ENCODE results near the gene GPC3.
"Not testable (repeated sequence)": the region's sequence is repeated elsewhere in the genome, so short reads cannot be mapped to it uniquely, and the experiment has no call there.

GPC3 gene

GRCh38 chrX:133646719-133647116 lies 338.7 kb downstream of the GPC3 start:
- no peak for DNase-seq (ENCODE audit: low read depth)

GRCh38 chrX:133645977-133646718 lies 339.2 kb downstream of the GPC3 start:
- DNase-seq (ENCODE audit: low read depth) = no peak

- DNase-seq (ENCODE audit: low read depth) = no peak
Measured at GRCh38 chrX:133645256-133645655, 340.1 kb downstream of the GPC3 start.

- DNase-seq (ENCODE audit: low read depth) = no peak
Measured at GRCh38 chrX:133640161-133641015, 345.0 kb downstream of the GPC3 start.

- no peak for DNase-seq (ENCODE audit: low read depth)
Measured at GRCh38 chrX:133639726-133640125, 345.7 kb downstream of the GPC3 start.

- DNase-seq (ENCODE audit: low read depth) = no peak
Measured at GRCh38 chrX:133638285-133638684, 347.1 kb downstream of the GPC3 start.

GRCh38 chrX:133637765-133638164 lies 347.6 kb downstream of the GPC3 start:
- no peak for DNase-seq (ENCODE audit: low read depth)

- DNase-seq (ENCODE audit: low read depth) = no peak
Measured at GRCh38 chrX:133636009-133636408, 349.4 kb downstream of the GPC3 start.

GRCh38 chrX:133634416-133634815 lies 351.0 kb downstream of the GPC3 start:
- no peak for DNase-seq (ENCODE audit: low read depth)

- DNase-seq (ENCODE audit: low read depth) = no peak
Measured at GRCh38 chrX:133633950-133634349, 351.4 kb downstream of the GPC3 start.

GRCh38 chrX:133633162-133633561 lies 352.2 kb downstream of the GPC3 start:
- no peak for DNase-seq (ENCODE audit: low read depth)

- no peak for DNase-seq (ENCODE audit: low read depth)
Measured at GRCh38 chrX:133630362-133630761, 355.0 kb downstream of the GPC3 start.

GRCh38 chrX:133627673-133628072 lies 357.7 kb downstream of the GPC3 start:
- no peak for DNase-seq (ENCODE audit: low read depth)

- not testable (repeated sequence) for DNase-seq (ENCODE audit: low read depth)
Measured at GRCh38 chrX:133621384-133621783, 364.0 kb downstream of the GPC3 start.

- DNase-seq (ENCODE audit: low read depth) = no peak
Measured at GRCh38 chrX:133611676-133612075, 373.7 kb downstream of the GPC3 start.

GRCh38 chrX:133610056-133610455 lies 375.3 kb downstream of the GPC3 start:
- peak; percentile 6 for DNase-seq (ENCODE audit: low read depth)

- no peak for DNase-seq (ENCODE audit: low read depth)
Measured at GRCh38 chrX:133609166-133609565, 376.2 kb downstream of the GPC3 start.

- DNase-seq (ENCODE audit: low read depth) = peak; percentile 12
Measured at GRCh38 chrX:133608406-133608805, 377.0 kb downstream of the GPC3 start.

GRCh38 chrX:133607419-133608348 lies 377.7 kb downstream of the GPC3 start:
- DNase-seq (ENCODE audit: low read depth) = no peak

- DNase-seq (ENCODE audit: low read depth) = no peak
Measured at GRCh38 chrX:133606990-133607389, 378.4 kb downstream of the GPC3 start.

GRCh38 chrX:133604801-133605200 lies 380.6 kb downstream of the GPC3 start:
- DNase-seq (ENCODE audit: low read depth) = no peak

GRCh38 chrX:133602881-133603280 lies 382.5 kb downstream of the GPC3 start:
- no peak for DNase-seq (ENCODE audit: low read depth)

Data from GM04504 (cell line).